ENCODE results near the gene BRAF. TPM values are rescaled to one million over a fixed set of nuclear protein-coding genes. Genes with fewer than 3 reads are reported as not detected.

Gene BRAF
- polyA plus RNA-seq, 1 donor (not counting 4 experiments of a cell fraction or from before 2014, with no cell fraction given) = 12.4 TPM

- no peak for TF ChIP-seq EZH2 (IDR thresholded peaks at IDR 0.05; ENCODE audit: low read length)
- no peak for TF ChIP-seq CTCF (optimal IDR thresholded peaks at IDR 0.05 in 1 of 3, IDR thresholded peaks at IDR 0.05 in 1 of 3, conservative IDR thresholded peaks at IDR 0.05 in 1 of 3; ENCODE audit: extremely low read depth in 1 of 3, insufficient read depth in 2 of 3, low read length in 3 of 3)
- H3K9me3 ChIP-seq (ENCODE audit: control insufficient read depth, low read depth, low read length) = no peaks in the 10 kb centered on the region
- no peaks in the 10 kb centered on the region for H3K27me3 ChIP-seq (ENCODE audit: control insufficient read depth, extremely low read depth, insufficient read depth, low read length)
- no peaks in the 10 kb centered on the region for H3K9me1 ChIP-seq (ENCODE audit: control insufficient read depth, extremely low read depth, insufficient read depth, low read length)
- no peak overlapping the region for H3K27ac ChIP-seq (ENCODE audit: control insufficient read depth, insufficient read depth, low read length)
- H3K36me3 ChIP-seq (ENCODE audit: control insufficient read depth in 2 of 2, extremely low read depth in 1 of 2, insufficient read depth in 2 of 2, low read length in 2 of 2) = no peaks in the 10 kb centered on the region
- no peaks in the 10 kb centered on the region for H4K20me1 ChIP-seq (ENCODE audit: control insufficient read depth, extremely low read depth, insufficient read depth, low read length)
- dilution Hi-C loops (cut with MboI; ENCODE audit: extremely low pct_ligation_motif_present, low sequenced_read_pairs) = no loop called here
- H3K4me1 ChIP-seq (ENCODE audit: control insufficient read depth, extremely low read depth, insufficient read depth, low read length) = peaks cover 8% of the 10 kb centered on the region
- DNase-seq (ENCODE audit: low read depth, low spot score) (no peak), FAIRE-seq (no peak)
- H3K4me2 ChIP-seq (ENCODE audit: control insufficient read depth, extremely low read depth, insufficient read depth, low read depth, low read length) = no peak overlapping the region
- H3K9ac ChIP-seq (ENCODE audit: control insufficient read depth, extremely low read depth, insufficient read depth, low read length) = no peak overlapping the region
- H2AFZ ChIP-seq (ENCODE audit: control insufficient read depth, low read length) = no peak overlapping the region
- peaks cover 15% of the 10 kb centered on the region for H3K79me2 ChIP-seq (ENCODE audit: control insufficient read depth, insufficient read depth, low read length)
- H3K4me3 ChIP-seq (ENCODE audit: control insufficient read depth in 2 of 3, extremely low read depth in 1 of 3, insufficient read depth in 2 of 3, low read depth in 1 of 3, low read length in 3 of 3) = no peak overlapping the region
Observed at GRCh38 chr7:140927351-140927750, 2.6 kb upstream of the BRAF start.

GRCh38 chr7:140926021-140926817 lies 1.5 kb upstream of the BRAF start:
- FAIRE-seq (no peak), DNase-seq (ENCODE audit: low read depth, low spot score) (no peak)
- no peak overlapping the region for H3K27ac ChIP-seq (ENCODE audit: control insufficient read depth, insufficient read depth, low read length)
- no peaks in the 10 kb centered on the region for H4K20me1 ChIP-seq (ENCODE audit: control insufficient read depth, extremely low read depth, insufficient read depth, low read length)
- H3K9me3 ChIP-seq (ENCODE audit: control insufficient read depth, low read depth, low read length) = no peaks in the 10 kb centered on the region
- H3K4me2 ChIP-seq (ENCODE audit: control insufficient read depth, extremely low read depth, insufficient read depth, low read depth, low read length) = no peak overlapping the region
- dilution Hi-C loops (cut with MboI; ENCODE audit: extremely low pct_ligation_motif_present, low sequenced_read_pairs) = no loop called here
- H2AFZ ChIP-seq (ENCODE audit: control insufficient read depth, low read length) = no peak overlapping the region
- no peaks in the 10 kb centered on the region for H3K27me3 ChIP-seq (ENCODE audit: control insufficient read depth, extremely low read depth, insufficient read depth, low read length)
- peaks cover 21% of the 10 kb centered on the region for H3K79me2 ChIP-seq (ENCODE audit: control insufficient read depth, insufficient read depth, low read length)
- no peak overlapping the region for H3K9ac ChIP-seq (ENCODE audit: control insufficient read depth, extremely low read depth, insufficient read depth, low read length)
- no peak overlapping the region for H3K4me3 ChIP-seq (ENCODE audit: control insufficient read depth in 2 of 3, extremely low read depth in 1 of 3, insufficient read depth in 2 of 3, low read depth in 1 of 3, low read length in 3 of 3)
- no peaks in the 10 kb centered on the region for H3K9me1 ChIP-seq (ENCODE audit: control insufficient read depth, extremely low read depth, insufficient read depth, low read length)
- H3K36me3 ChIP-seq (ENCODE audit: control insufficient read depth in 2 of 2, extremely low read depth in 1 of 2, insufficient read depth in 2 of 2, low read length in 2 of 2) = no peaks in the 10 kb centered on the region
- TF ChIP-seq CTCF (optimal IDR thresholded peaks at IDR 0.05 in 1 of 3, IDR thresholded peaks at IDR 0.05 in 1 of 3, conservative IDR thresholded peaks at IDR 0.05 in 1 of 3; ENCODE audit: extremely low read depth in 1 of 3, insufficient read depth in 2 of 3, low read length in 3 of 3) = no peak
- no peak for TF ChIP-seq EZH2 (IDR thresholded peaks at IDR 0.05; ENCODE audit: low read length)
- H3K4me1 ChIP-seq (ENCODE audit: control insufficient read depth, extremely low read depth, insufficient read depth, low read length) = peaks cover 10% of the 10 kb centered on the region
